Activated CD4-positive, alpha-beta T cell treated with anti-CD3 and anti-CD28 coated beads, Interleukin-2, amount 10 ng/mL, durations not matched to agents 7 days and 5 days (primary cell): Measurements from ENCODE around the gene KRTAP9-2. TPM values are rescaled to one million over a fixed set of nuclear protein-coding genes. Genes with fewer than 3 reads are reported as not detected.
"Not testable (repeated sequence)": the region's sequence is repeated elsewhere in the genome, so short reads cannot be mapped to it uniquely, and the experiment has no call there.

Source experiments
- CTCF ChIA-PET: fragments of 350-600 bp; sonication (Branson Sonifier 250); formaldehyde crosslinking; loops from one replicate; lab custom pipeline; 2021; ENCODE audit warnings: antibody characterized with exemption; lab: Charles Lee
- POLR2A ChIA-PET: fragments of 350-600 bp; sonication (Branson Sonifier 250); formaldehyde crosslinking; loops from one replicate; lab custom pipeline; 2021; ENCODE audit warnings: antibody characterized with exemption; lab: Charles Lee
- DNase-seq: peaks from one replicate; pipeline ENCODE4 v3.0.0-alpha.2; 2020
- H3K27ac Mint-ChIP-seq: one replicate; pipeline ENCODE4 v1.8.0; 2021; ENCODE audit warnings: mild to moderate bottlenecking, moderate library complexity, mixed read lengths
- H3K27me3 Mint-ChIP-seq: one replicate; pipeline ENCODE4 v1.8.0; 2021; ENCODE audit warnings: mixed read lengths
- H3K36me3 Mint-ChIP-seq: one replicate; pipeline ENCODE4 v1.8.0; 2021; ENCODE audit warnings: low read depth, mixed read lengths
- H3K4me1 Mint-ChIP-seq: one replicate; pipeline ENCODE4 v1.8.0; 2021; ENCODE audit warnings: mixed read lengths
- H3K4me3 Mint-ChIP-seq: one replicate; pipeline ENCODE4 v1.8.0; 2021; ENCODE audit warnings: mild to moderate bottlenecking, moderate library complexity, mixed read lengths
- H3K9me3 Mint-ChIP-seq: one replicate; pipeline ENCODE4 v1.8.0; 2021; ENCODE audit warnings: mixed read lengths
- total RNA-seq, 2 experiments: library from RNA; stranded (reverse); gene quantifications; one replicate each; pipeline ENCODE4 v1.2.3, GENCODE V29; 2021

Gene KRTAP9-2
- total RNA-seq, 2 experiments from 2014 or later = not detected

DNA sequence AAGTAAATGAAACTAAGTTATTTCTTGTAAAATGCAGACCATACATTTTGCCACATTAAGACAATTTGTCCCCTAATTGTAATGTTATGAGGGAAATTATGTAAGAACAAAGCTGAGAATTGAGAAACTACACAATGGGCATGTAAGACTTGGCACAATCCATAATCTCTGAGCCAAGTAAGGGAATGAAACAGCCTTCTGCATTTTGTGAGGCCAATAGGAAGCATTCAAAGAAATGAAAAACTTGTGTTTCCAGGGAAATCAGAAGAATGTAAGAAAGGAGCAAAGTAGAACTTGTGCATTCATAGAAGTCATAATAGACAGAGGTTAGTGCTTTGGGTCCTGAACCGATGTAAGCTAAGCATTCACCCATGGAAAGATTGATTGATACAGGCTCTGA is 24.8 kb downstream of the KRTAP9-2 start:
- no peaks in the 10 kb centered on the region for H3K36me3 Mint-ChIP-seq
- no peak for DNase-seq
- POLR2A ChIA-PET = no interaction called here

DNA sequence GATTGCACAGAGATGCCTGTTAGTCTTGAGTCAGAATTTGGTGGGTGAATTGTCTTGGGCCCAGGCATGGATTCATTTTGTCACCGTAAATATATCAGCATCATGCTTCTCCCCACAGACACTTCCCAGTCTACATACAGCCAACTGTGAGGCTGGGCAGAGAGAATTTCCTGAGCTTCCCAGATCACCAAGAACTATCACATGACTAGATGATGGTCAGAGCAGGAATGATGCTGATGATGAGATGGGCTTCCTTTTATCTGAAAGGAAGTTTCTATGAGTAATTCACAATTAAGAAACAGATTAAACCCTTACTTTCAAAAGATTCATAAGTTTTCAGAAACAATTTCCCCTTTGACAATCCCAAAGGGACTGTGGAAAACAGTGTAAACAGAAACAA is 28.4 kb downstream of the KRTAP9-2 start:
- Mint-ChIP-seq H3K4me1 (no peaks in the 10 kb centered on the region), H3K27ac (no peak overlapping the region), H3K4me3 (no peak overlapping the region), H3K27me3 (peaks cover 36% of the 10 kb centered on the region), H3K9me3 (no peaks in the 10 kb centered on the region), H3K36me3 (no peaks in the 10 kb centered on the region)
- DNase-seq = no peak
- POLR2A ChIA-PET = no interaction called here
- CTCF ChIA-PET = no interaction called here

More for the DNA sequence above, 24.8 kb downstream of the KRTAP9-2 start:
- H3K27me3 Mint-ChIP-seq = peaks cover 34% of the 10 kb centered on the region
- no peaks in the 10 kb centered on the region for H3K9me3 Mint-ChIP-seq
- no peaks in the 10 kb centered on the region for H3K4me1 Mint-ChIP-seq
- CTCF ChIA-PET = interaction anchor here (0.8 to 1.0 kb wide), 2 partner anchors 28 to 414 kb away, joined by 3 read pairs; no protein-coding TSS in a partner anchor
- H3K27ac Mint-ChIP-seq = no peak overlapping the region
- no peak overlapping the region for H3K4me3 Mint-ChIP-seq

GRCh38 chr17:41255381-41256290 is 29.2 kb downstream of the KRTAP9-2 start, which contains the start of gene KRTAP9-9:
TSS of gene KRTAP9-9 (plus strand) at chr17:41255384.
- H3K4me3 Mint-ChIP-seq, DNase-seq, POLR2A ChIA-PET, CTCF ChIA-PET, H3K4me1 Mint-ChIP-seq, H3K27ac Mint-ChIP-seq, H3K9me3 Mint-ChIP-seq, H3K36me3 Mint-ChIP-seq: not testable (repeated sequence)
- peaks cover 28% of the 10 kb centered on the region for H3K27me3 Mint-ChIP-seq

DNA sequence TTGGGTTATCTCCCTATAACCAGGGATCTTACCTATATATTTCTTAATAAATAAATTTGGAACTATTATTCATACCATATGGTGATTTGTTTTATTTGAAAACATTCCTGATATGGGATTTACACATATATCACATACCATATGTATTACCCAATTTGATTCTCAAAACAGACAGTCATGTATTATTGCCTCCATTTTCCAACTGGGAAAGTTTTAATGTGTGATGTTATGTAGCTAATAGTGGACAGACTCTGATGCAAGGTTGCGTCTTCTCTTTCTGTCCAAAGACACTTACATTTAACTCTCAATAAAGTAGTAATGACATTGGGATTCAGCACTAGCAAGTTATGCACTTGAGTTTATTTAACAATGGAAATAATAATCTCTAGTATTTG is 29.8 kb downstream of the KRTAP9-2 start:
- no peak for DNase-seq
- Mint-ChIP-seq H3K27me3 (peaks cover 28% of the 10 kb centered on the region), H3K9me3 (no peaks in the 10 kb centered on the region), H3K4me1 (no peaks in the 10 kb centered on the region), H3K27ac (no peak overlapping the region), H3K36me3 (no peaks in the 10 kb centered on the region), H3K4me3 (no peak overlapping the region)
- ChIA-PET POLR2A (no interaction called here), CTCF (no interaction called here)

- Mint-ChIP-seq H3K27ac (no peak overlapping the region), H3K36me3 (no peaks in the 10 kb centered on the region), H3K4me1 (no peaks in the 10 kb centered on the region), H3K27me3 (peaks cover 27% of the 10 kb centered on the region), H3K9me3 (no peaks in the 10 kb centered on the region), H3K4me3 (no peak overlapping the region)
- ChIA-PET POLR2A (no interaction called here), CTCF (no interaction called here)
- DNase-seq = no peak
Observed at GRCh38 chr17:41258406-41258805, 32.0 kb downstream of the KRTAP9-2 start.

- Mint-ChIP-seq H3K27ac (no peak overlapping the region), H3K36me3 (no peaks in the 10 kb centered on the region), H3K4me3 (no peak overlapping the region), H3K9me3 (no peaks in the 10 kb centered on the region), H3K27me3 (peaks cover 18% of the 10 kb centered on the region), H3K4me1 (no peaks in the 10 kb centered on the region)
- DNase-seq = no peak
- CTCF ChIA-PET = no interaction called here
- POLR2A ChIA-PET = no interaction called here
Observed at GRCh38 chr17:41263212-41263611, 36.8 kb downstream of the KRTAP9-2 start.

DNA sequence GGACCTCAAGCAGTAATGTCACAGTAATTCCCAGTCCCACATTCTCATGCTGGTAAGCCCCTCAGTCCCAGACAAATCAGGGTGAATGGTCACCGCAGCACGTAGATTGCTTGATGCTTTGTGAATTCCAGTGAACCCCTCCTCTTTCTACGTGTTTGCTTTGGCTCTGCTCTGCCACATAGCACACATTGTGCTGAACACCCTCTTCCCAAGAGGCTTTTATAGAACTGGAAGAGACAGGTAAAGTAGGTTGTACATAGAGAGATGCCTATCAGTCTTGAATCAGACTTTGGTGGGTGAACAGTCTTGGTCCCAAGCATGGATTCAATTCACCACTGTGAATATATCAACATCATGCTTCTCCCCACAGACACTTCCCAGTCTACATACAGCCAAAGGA is 38.2 kb downstream of the KRTAP9-2 start:
- no peaks in the 10 kb centered on the region for H3K4me1 Mint-ChIP-seq
- no peak overlapping the region for H3K4me3 Mint-ChIP-seq
- H3K27ac Mint-ChIP-seq = no peak overlapping the region
- no peak for DNase-seq
- peaks cover 17% of the 10 kb centered on the region for H3K27me3 Mint-ChIP-seq
- no peaks in the 10 kb centered on the region for H3K9me3 Mint-ChIP-seq
- POLR2A ChIA-PET = no interaction called here
- no peaks in the 10 kb centered on the region for H3K36me3 Mint-ChIP-seq
- CTCF ChIA-PET = no interaction called here

GRCh38 chr17:41265078-41265477 is 38.6 kb downstream of the KRTAP9-2 start, which contains the start of gene KRTAP9-6:
TSS of gene KRTAP9-6 (plus strand) at chr17:41265378. CDS start at chr17:41265378, 0 bp downstream.
- Mint-ChIP-seq H3K27ac (no peak within 1 kb of the TSS), H3K36me3 (no peaks in the 10 kb centered on the region), H3K4me3 (no peak within 1 kb of the TSS), H3K9me3 (no peaks in the 10 kb centered on the region), H3K4me1 (no peaks in the 10 kb centered on the region), H3K27me3 (peaks cover 17% of the 10 kb centered on the region)
- POLR2A ChIA-PET = interaction anchor here (0.6 kb wide), 1 partner anchor 10 kb away, joined by 4 read pairs; the partner anchor contains the start of gene KRTAP9-7
- CTCF ChIA-PET = no interaction called here
- DNase-seq = no peak

DNA sequence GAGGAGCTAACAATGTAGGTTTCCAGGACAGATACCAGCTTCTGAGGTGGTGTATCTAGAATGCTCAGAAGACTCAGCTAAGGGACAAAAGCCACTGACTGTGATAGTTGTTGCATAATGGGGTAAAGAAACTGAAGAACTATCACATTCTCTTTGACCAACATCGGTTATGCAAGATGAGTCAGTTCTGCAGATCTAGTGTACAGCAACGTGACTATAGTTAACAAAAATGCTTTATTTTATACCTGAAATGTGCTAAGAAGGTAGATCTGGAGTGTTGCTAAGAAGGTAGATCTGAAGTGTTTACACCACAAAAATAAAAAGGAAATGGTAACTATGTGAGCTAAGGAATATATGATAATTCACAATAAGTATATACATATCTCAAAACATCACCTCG is 41.3 kb downstream of the KRTAP9-2 start:
- peaks cover 6% of the 10 kb centered on the region for H3K27me3 Mint-ChIP-seq
- ChIA-PET CTCF (no interaction called here), POLR2A (no interaction called here)
- no peaks in the 10 kb centered on the region for H3K4me1 Mint-ChIP-seq
- H3K4me3 Mint-ChIP-seq = no peak overlapping the region
- DNase-seq = no peak
- H3K27ac Mint-ChIP-seq = no peak overlapping the region
- no peaks in the 10 kb centered on the region for H3K36me3 Mint-ChIP-seq
- no peaks in the 10 kb centered on the region for H3K9me3 Mint-ChIP-seq

- H3K27ac Mint-ChIP-seq, H3K4me3 Mint-ChIP-seq, H3K4me1 Mint-ChIP-seq, POLR2A ChIA-PET, DNase-seq, CTCF ChIA-PET, H3K36me3 Mint-ChIP-seq, H3K9me3 Mint-ChIP-seq, H3K27me3 Mint-ChIP-seq: not testable (repeated sequence)
Observed at GRCh38 chr17:41271323-41271722, 44.9 kb downstream of the KRTAP9-2 start.

DNA sequence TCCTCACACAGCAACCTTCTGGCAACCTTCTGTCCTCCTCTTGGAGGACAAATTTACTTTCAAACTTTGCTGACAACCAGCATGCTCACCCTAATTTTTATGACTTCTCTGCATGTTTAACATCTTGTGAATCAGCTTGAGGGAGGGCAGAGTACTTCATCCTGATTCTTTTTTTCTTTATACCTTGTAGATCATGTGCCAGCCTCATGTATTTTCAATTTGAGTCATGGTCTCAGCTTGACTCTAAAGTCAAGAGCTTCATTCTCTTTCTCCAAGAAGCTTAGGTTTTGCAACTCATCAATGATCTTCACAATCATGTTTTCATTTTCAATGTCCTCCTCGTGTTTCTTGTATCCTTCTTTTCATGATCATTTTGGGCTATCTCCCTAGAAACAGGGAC is 45.4 kb downstream of the KRTAP9-2 start:
- no peaks in the 10 kb centered on the region for H3K9me3 Mint-ChIP-seq
- no peak overlapping the region for H3K4me3 Mint-ChIP-seq
- H3K27ac Mint-ChIP-seq = no peak overlapping the region
- POLR2A ChIA-PET = no interaction called here
- CTCF ChIA-PET = interaction anchor here (0.5 kb wide), 1 partner anchor 232 kb away, joined by 3 read pairs; no protein-coding TSS in a partner anchor
- H3K36me3 Mint-ChIP-seq = no peaks in the 10 kb centered on the region
- DNase-seq = no peak
- H3K27me3 Mint-ChIP-seq = peaks cover 8% of the 10 kb centered on the region
- H3K4me1 Mint-ChIP-seq = no peaks in the 10 kb centered on the region

- not testable (repeated sequence) for H3K9me3 Mint-ChIP-seq, H3K36me3 Mint-ChIP-seq, H3K4me1 Mint-ChIP-seq, H3K4me3 Mint-ChIP-seq, DNase-seq
- CTCF ChIA-PET = interaction anchor here (0.6 kb wide), 1 partner anchor 47 kb away, joined by 3 read pairs; no protein-coding TSS in a partner anchor
- H3K27me3 Mint-ChIP-seq = peaks cover 16% of the 10 kb centered on the region
- POLR2A ChIA-PET = interaction anchor here (0.7 kb wide), 1 partner anchor 10 kb away, joined by 4 read pairs; no protein-coding TSS in a partner anchor
- H3K27ac Mint-ChIP-seq = peak within 1 kb of the TSS; percentile 43
Observed at GRCh38 chr17:41275648-41276190, 49.3 kb downstream of the KRTAP9-2 start, which contains the start of gene KRTAP9-7. TSS of gene KRTAP9-7 (plus strand) at chr17:41275698. CDS start at chr17:41275698, 0 bp downstream.
